Left lung (tissue), 10 donors: ENCODE measurements around the gene BRCA2. TPM values are rescaled to one million over a fixed set of nuclear protein-coding genes. Genes with fewer than 3 reads are reported as not detected.

Experiments used
- ATAC-seq: fragments of 200-7000 bp; cut with Tn5 transposase; one replicate; pipeline ENCODE4 v1.9.1; 2020; ENCODE audit warnings: moderate library complexity
- DNase-seq, 4 donors: peaks; one replicate each; pipeline ENCODE4 v3.0.0-alpha.2; 2013 to 2020
- H3K27ac ChIP-seq, 2 donors: fragments of 200-600 bp; sonication (generic) in 1 of 2; one replicate each; pipeline versions ENCODE4 v1.5.0 to v1.8.0; 2020 to 2021
- H3K27me3 ChIP-seq, 2 donors: fragments of 200-600 bp; sonication (generic) in 1 of 2; one replicate each; pipeline versions ENCODE4 v1.5.0 to v1.8.0; 2020 to 2021
- H3K36me3 ChIP-seq, 2 donors: fragments of 200-600 bp; sonication (generic) in 1 of 2; one replicate each; pipeline versions ENCODE4 v1.5.0 to v1.8.0; 2020 to 2021
- H3K4me1 ChIP-seq, 2 donors: fragments of 200-600 bp; one replicate each; pipeline ENCODE4 v1.8.0; 2021
- H3K4me3 ChIP-seq, 2 donors: fragments of 200-600 bp; sonication (generic) in 1 of 2; one replicate each; pipeline versions ENCODE4 v1.5.0 to v1.8.0; 2020 to 2021; ENCODE audit warnings: mild to moderate bottlenecking in 1 of 2
- H3K9me3 ChIP-seq, 2 donors: fragments of 200-600 bp; sonication (generic) in 1 of 2; one replicate each; pipeline versions ENCODE4 v1.5.0 to v1.8.0; 2020 to 2021
- CTCF ChIP-seq, 2 donors: fragments of 200-600 bp; sonication (generic) in 1 of 2; IDR thresholded peaks; one replicate each; pipeline versions ENCODE4 v1.5.0 to v1.8.0; 2021; ENCODE audit warnings: antibody characterized with exemption in 2 of 2
- intact Hi-C, 2 donors: fragments of 100-400 bp; cut with DNase I; formaldehyde crosslinking; loops; one replicate each; pipeline versions ENCODE4 v1.11.2 to v1.14.2; 2022
- polyA plus RNA-seq, 6 donors: library from polyadenylated mRNA; unstranded; fragments of 120-200 nt; gene quantifications; one replicate each; pipeline ENCODE4 v1.2.1, GENCODE V29; 2013; ENCODE audit not compliant: insufficient read length in 6 of 6
- total RNA-seq, 2 donors: library from RNA; stranded (reverse); fragmentation: NEBNext Ultra II Directional; extraction: Animal tissue kit (Norgen Biotek cat#: 25700); gene quantifications; one replicate each; pipeline ENCODE4 v1.2.1, GENCODE V29; 2021
- donor health status: DM: no; HTN: yes; CAD: no.
- donor health status: DM: no; HTN: no; CAD: no.

Gene BRCA2
- total and polyA plus RNA-seq, 8 donors, result 4.5 to 14.9 (median 9.5) TPM

- Histone ChIP-seq H3K27me3 (no peaks in the 10 kb centered on the region), H3K4me3 (no peak overlapping the region), H3K27ac (no peak overlapping the region), H3K9me3 (no peaks in the 10 kb centered on the region), H3K36me3 (no peaks in the 10 kb centered on the region), H3K4me1 (no peaks in the 10 kb centered on the region)
- TF ChIP-seq CTCF (IDR thresholded peaks at IDR 0.05), result no peak
- intact Hi-C loops, result no loop called here
- DNase-seq, result no peak
- peak; percentile 23 for ATAC-seq
These were observed 75.9 kb downstream of the BRCA2 start for GRCh38 chr13:32391101-32391619.

GRCh38 chr13:32403108-32403507, 87.8 kb downstream of the BRCA2 start:
- Histone ChIP-seq H3K4me1 (no peaks in the 10 kb centered on the region), H3K36me3 (peaks cover 0 to 31% of the 10 kb centered on the region in 2 donors), H3K27ac (no peak overlapping the region), H3K27me3 (no peaks in the 10 kb centered on the region), H3K9me3 (no peaks in the 10 kb centered on the region), H3K4me3 (no peak overlapping the region)
- intact Hi-C loops, result no loop called here
- DNase-seq (no peak), ATAC-seq (no peak)
- TF ChIP-seq CTCF (IDR thresholded peaks at IDR 0.05), result no peak

GRCh38 chr13:32407854-32408253, 92.5 kb downstream of the BRCA2 start:
- Histone ChIP-seq H3K27me3 (no peaks in the 10 kb centered on the region), H3K9me3 (no peaks in the 10 kb centered on the region), H3K4me1 (peaks cover 2 to 16% of the 10 kb centered on the region in 2 donors), H3K4me3 (no peak overlapping the region), H3K36me3 (peaks cover 0 to 15% of the 10 kb centered on the region in 2 donors), H3K27ac (no peak overlapping the region)
- ATAC-seq (no peak), DNase-seq (no peak)
- intact Hi-C loops, result no loop called here
- TF ChIP-seq CTCF (IDR thresholded peaks at IDR 0.05), result no peak

GRCh38 chr13:32408296-32409000, 93.1 kb downstream of the BRCA2 start:
- Histone ChIP-seq H3K9me3 (no peaks in the 10 kb centered on the region), H3K4me3 (no peak overlapping the region), H3K27ac (no peak overlapping the region), H3K27me3 (no peaks in the 10 kb centered on the region), H3K36me3 (peaks cover 0 to 11% of the 10 kb centered on the region in 2 donors), H3K4me1 (peaks cover 2 to 16% of the 10 kb centered on the region in 2 donors)
- TF ChIP-seq CTCF (IDR thresholded peaks at IDR 0.05), result no peak
- DNase-seq (no peak), ATAC-seq (no peak)
- intact Hi-C loops, result no loop called here

GRCh38 chr13:32409001-32409313, 93.6 kb downstream of the BRCA2 start:
- H3K4me1 ChIP-seq, result peaks cover 2 to 16% of the 10 kb centered on the region in 2 donors
- no peaks in the 10 kb centered on the region for H3K9me3 ChIP-seq
- H3K4me3 ChIP-seq, result peak overlapping the region in 1 of 2 donors; percentile 6
- no peaks in the 10 kb centered on the region for H3K27me3 ChIP-seq
- DNase-seq (peak in 1 of 4 donors; percentile 38), ATAC-seq (peak; percentile 68)
- H3K27ac ChIP-seq, result no peak overlapping the region
- peaks cover 0 to 11% of the 10 kb centered on the region in 2 donors for H3K36me3 ChIP-seq
- TF ChIP-seq CTCF (IDR thresholded peaks at IDR 0.05), result no peak
- intact Hi-C loops, result no loop called here
